Ramos (cell line): ENCODE results near the gene ASB6.
"Not testable (repeated sequence)": the region's sequence is repeated elsewhere in the genome, so short reads cannot be mapped to it uniquely, and the experiment has no call there.

Source experiments
- in situ Hi-C: fragments of 300-500 bp; cut with MboI; formaldehyde crosslinking; loops from one replicate; pipeline ENCODE4 v1.14.3; 2022; ENCODE audit warnings: low sequenced_read_pairs; ENCODE audit not compliant: unreplicated experiment

The ASB6 gene

DNA sequence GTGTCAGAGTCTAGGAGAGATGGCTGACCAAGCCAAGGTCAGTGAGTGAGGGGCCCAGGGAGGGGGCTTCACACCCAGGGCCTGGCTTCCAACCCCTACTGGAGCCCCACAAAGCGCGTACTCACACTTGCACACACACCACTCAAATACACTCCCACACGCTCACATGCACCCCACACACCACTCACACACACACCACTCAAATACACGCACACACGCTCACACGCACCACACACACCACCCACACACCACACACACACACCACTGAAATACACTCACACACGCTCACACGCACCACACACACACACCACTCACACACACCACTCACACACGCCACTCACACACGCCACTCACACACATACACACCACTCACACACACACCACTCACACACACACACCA is 5.7 kb upstream of the ASB6 start:
- in situ Hi-C loops, result no loop called here

DNA sequence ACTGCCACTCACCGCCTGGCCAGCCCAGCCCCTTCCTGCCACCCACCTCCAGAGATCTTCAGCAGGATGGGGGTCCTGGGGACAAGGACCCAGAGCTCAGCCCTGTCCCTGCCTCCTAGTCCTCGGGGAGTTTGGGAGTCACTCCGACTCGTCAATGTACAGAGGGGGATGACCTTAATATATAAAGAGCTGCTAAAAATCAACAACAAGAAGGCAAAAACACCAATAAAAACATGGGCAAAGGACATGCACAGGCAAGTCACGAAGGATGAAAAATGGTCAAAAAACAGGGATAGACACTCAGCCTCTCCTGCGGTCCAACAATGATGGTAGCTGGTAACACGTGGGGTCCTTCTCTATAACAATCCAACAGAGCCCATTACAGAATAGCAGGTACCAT is 4.7 kb upstream of the ASB6 start:
- in situ Hi-C loops, result no loop called here

DNA sequence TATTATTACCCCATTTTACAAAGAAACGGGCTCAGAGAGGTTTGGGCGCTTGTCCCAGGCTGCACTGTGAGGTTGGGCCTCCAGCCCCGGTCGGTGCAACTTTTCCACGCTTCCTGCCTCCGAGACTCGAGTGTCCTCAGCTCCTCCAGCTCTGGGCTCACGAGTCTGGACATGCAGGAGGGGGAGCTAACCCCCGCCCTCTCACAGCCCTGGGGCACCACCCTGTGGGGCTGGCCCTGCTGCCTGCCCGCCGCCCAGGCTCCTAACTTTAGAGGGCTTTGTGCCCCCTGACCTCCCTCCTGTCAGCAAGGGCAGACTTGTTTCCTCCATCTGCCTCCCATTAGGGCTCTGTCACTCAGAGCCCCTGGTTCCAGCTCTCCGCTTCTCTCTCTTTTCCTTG is 4.3 kb upstream of the ASB6 start:
- in situ Hi-C loops, result no loop called here

DNA sequence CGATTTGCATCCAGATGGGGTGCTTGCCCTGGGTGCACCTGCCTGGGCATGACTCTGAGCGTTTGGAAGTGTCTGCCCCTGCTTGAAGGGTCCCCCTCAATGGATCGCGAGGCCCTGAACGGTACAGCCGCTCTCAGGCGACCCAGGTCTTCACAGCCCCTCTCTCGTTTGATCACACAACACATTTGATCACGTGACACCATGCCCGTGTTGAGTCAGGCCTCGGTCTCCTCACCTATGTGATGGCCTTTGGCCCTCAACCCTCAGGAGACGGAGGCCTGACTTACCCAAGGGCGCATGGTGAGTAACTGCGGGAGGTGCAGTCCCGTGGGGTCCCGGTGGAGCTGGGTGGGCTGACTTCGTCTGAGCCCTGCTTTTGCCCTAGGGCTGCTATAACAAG is 3.0 kb upstream of the ASB6 start:
- in situ Hi-C loops, result no loop called here

DNA sequence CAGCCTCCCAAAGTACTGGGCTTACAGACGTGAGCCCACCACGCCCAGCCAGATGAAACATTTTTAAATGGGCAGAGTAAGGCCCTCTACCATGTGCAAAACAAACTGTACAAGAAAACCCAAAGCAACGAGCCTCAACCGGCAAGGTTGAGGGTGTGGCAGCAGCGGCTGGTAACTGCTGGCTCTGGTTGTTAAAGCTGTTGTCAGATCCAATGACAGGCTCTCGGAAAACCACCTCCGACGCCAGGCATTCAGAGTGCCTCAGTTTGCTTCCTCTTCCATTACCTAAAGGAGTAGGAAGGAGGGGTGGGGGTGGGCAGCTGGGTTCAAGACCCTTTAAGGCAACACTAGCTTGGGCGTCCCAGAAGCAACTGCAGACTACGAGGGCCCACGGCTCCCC is 2.4 kb upstream of the ASB6 start:
- in situ Hi-C loops, result no loop called here

DNA sequence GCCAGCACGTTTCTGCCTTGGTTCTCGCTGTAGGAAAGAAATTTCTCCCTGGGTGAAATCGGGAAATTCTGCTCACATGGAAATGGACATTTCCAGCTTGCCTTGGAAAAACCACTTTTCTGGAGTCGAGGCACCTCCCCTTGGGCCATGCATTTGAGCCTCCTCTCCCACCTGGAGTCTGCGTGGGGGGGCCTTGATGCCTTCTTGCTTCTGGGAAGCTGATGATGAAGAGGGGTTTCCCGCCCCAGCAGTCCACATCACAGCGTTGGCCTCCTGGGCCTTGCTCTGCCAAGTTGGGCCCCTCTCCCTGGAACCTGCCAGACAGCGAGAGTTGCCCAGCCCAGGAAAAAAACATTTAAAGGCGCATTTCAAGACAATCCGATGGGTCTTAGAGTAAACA is 1.8 kb upstream of the ASB6 start:
- in situ Hi-C loops, result no loop called here

DNA sequence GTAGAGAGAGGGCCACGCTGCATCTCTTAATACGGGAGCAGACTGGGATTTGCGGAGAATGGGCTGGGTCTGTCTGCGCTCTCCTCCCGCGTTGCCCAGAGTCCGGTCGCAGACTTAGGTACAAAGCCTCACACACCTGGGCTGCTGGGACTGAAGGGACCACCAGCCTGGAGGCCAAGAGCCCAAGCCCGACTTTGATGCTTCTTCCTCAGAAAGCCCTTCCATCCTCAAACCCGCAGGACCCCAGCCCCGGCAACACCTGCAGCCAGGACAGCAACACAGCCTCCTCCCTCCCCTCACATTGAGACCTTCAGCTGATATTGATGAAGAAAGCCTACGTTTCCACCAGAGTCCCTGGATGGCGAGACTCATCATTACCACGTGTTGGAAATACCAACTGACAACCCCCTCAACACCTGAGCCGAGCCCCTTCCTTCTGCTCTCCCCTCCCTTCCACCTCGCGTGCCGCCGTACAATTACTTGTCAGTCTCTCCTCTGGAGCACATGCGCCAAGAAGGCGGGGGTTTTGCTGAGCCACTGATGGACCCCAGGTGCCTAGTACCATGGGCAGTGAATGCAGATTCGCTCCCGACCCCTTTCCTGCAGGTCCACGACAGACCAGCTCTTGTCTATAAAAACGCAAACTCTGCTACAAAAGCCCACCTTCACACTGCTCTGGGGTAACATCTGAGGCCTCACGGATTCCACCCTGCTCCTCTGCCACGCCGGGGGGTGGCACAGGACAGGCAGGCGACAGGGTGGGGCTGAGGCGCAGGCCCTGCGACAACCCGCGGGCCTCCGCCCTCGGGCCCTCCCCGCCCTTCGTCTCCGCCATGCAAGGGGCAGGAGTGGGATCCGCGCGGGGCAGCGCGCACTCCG is 841 bp downstream of the ASB6 start:
- in situ Hi-C loops, result no loop called here

DNA sequence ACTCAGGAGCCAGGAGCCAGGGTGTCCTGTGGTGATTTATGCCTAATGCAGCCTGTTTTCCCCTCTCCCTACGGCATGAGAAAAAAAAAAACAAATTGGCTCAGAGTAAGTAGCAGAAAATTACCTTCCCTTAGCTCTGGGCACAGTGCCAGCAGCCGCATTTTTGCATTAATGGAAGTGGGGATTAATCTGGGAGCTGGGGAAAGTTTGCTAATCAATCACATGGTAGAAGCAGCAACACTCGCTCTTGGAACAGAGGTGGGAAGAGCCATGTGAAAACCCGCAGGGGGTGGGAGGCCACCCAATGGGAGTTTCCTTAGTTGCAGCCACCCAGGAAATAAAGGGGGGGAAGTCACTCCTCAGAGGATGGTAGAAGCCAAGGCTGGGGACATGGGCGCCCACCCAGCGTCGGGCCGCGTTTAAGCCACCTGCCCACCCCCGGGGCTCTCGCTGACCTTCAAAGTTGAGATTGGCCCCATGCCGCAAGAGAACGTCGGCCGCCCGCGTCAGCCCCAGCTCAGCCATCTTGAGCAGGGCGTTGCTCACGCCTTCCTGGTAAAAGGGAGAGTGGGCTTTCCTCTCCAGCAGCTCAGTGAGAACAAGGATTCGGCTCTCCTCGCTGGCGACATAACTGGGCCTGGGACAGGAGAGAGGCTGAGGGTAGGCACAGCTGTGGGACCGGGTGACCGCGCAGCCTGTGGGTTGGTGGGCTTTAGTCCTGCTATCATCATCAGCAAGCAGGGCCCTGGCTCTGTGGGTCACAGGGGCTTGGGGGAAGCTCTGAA is 1.7 kb downstream of the ASB6 start:
- in situ Hi-C loops, result no loop called here

DNA sequence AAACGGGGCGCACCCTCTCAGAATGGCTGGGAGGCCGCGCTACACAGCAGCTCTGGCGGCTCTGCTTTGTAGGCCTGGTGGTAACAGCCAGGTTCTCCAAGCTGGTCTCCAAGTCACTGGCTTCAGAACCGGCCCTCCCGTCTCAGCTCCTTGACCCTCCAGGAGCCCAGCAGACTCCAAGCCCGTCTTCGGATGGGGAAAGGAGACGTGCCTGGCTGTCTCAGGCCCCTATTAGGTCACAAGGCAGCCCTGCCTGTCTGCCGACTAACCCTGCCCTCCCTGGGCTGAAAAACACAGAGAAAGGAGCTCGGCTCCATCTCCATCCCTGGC is 2.2 kb downstream of the ASB6 start:
- in situ Hi-C loops, result no loop called here

DNA sequence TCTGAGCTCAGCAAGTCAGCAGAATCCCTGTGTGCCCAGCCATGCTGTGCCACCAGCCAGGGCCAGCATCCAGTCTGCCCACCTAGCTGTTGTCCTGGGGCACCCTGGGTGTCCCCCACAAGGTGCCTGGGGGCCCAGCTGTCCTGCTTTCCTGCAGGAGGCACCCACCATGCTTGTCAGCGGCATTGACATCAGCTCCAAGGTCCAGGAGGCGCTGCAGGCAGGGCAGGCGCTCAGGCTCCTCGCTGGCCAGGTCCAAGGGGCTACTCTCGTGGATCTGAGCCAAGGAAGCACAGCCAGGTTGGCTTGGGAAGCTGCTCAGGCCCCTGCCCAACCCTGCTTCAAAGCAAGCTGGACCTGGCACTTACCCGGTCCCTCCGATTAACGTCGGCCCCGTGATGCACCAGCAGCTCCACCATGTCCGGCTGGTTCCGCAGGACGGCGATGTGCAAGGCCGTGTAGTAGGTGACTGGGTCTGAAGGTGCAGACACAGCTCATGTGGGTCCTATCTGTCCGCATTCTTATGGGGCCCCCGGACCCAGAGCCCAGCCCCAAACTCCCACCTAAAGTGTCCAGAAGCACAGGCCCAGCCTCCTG is 2.8 kb downstream of the ASB6 start:
- in situ Hi-C loops, result no loop called here

DNA sequence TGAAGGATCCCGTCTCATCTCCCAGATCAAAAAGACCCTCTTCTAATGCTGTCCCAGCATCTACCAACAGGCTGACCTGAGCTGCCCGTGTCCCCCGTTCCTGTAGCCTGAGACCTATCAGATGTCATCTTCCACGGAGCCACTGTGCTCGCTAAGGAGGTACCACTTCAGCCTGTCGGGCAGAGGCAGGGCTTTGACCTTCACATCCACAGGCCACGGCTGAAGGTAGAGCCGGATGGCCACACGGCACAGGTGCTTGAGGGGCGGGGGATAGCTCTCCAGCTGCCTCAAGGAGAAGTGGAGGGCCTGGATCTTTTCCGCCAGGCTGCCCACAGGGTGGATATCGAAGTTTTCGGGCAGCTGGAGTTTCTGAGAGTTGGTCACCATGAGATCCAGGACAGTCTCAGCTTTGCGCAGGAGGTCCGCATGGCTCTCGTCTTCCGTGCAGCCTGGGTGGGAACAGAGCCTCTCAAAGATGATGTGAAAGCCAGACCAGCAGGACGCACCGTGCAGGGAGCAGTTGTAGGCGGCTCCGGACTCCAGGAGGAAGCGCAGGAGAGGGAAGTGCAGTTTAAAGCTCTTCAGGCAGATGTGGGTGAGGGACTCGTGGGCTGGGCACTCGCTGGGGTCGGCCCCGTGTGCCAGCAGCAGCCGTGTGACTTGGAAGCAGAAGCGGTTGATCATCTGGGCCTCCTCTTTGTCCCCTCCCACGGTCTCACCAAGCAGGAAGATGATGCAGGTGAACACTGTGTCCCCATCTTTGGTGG is 4.1 kb downstream of the ASB6 start:
- in situ Hi-C loops, result no loop called here

DNA sequence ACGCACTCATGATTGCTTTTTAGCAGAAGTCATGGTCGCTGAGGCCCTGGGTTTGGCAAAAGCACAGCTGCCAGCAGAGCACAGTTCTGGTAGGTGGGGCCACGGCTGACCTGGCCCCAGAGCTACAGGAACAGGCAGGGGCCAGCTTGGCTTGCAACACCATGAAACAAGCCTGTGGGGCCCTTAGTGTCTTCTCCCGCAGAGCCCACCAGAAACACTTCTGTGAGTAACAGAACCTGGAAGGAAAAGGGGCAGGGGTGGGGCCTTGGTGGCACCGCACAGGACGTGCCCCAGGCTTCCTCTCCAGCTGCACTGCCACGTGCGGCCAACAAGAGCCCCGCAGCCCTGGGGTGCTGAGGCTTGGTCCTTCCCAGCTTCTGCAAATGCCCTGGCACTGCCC is 4.8 kb downstream of the ASB6 start:
- in situ Hi-C loops, result no loop called here

DNA sequence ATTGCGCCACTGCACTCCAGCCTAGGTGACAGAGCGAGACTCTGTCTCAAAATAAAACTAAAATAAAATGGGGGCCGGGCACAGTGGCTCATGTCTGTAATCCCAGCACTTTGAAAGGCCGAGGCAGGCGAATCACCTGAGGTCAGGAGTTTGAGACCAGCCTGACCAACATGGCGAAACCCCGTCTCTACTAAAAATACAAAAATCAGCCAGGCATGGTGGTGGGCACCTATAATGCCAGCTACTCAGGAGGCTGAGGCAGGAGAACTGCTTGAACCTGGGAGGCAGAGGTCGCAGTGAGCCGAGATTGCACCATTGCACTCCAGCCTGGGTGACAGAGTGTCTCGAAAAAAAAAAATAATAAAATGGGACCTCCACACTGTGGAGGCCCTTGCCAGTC is 5.6 kb downstream of the ASB6 start:
- in situ Hi-C loops, result not testable (repeated sequence)

DNA sequence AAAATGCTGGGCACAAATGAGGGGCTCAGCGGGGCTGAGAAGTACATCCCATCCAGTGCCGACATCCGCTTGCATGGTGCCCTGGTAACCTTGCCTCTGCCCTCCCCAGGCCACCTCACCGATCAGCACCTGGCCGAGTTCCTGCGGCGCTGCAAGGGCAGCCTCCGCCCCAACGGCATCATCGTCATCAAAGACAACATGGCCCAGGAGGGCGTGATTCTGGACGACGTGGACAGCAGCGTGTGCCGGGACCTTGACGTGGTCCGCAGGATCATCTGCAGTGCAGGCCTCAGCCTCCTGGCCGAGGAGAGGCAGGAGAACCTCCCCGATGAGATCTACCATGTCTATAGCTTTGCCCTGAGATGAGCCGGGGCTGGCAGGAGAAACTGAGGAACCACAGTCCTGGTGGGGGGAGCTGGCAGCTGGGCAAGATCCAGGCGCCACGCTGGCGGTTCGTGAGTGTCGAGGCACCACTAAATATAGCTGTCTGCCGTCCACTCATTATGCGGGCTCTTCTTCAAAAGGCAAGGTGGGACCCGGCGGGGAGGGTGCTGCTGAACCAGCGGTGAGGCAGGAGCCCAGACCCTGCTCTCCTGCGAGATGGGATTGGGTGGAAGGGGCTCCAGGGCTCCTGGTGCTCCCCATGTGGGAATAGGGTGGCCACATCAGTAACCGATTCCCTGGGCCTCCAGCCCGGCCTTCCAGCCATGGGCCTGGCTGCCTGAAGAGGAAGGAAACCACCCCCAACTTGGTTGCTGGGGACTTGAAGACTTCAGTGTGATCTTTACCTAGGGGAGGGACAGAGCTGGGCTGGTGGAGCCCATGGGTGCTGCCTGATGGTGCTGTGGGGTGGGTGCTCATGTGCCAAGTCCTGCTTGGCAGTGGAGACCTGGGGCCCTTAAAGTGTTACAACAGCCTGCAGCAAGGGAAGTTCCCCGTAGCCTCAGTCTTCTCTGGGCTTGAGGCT is 6.6 kb downstream of the ASB6 start:
- in situ Hi-C loops, result no loop called here

DNA sequence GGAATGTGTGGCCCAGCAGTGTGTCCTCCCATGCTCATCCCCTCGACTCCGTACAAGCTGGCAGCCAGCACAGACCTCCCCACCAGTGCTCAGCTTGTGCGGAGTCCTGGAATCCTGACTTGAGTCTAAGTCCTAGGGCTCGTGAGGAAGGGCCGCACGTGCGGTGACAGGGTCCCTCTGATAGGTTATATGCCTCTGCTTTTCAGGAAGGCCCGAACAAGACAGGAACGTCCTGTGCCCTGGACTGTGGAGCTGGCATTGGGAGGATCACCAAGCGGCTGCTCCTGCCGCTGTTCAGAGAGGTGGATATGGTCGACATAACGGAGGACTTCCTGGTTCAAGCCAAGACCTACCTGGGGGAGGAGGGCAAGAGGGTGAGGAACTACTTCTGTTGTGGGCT is 8.1 kb downstream of the ASB6 start:
- in situ Hi-C loops, result no loop called here

DNA sequence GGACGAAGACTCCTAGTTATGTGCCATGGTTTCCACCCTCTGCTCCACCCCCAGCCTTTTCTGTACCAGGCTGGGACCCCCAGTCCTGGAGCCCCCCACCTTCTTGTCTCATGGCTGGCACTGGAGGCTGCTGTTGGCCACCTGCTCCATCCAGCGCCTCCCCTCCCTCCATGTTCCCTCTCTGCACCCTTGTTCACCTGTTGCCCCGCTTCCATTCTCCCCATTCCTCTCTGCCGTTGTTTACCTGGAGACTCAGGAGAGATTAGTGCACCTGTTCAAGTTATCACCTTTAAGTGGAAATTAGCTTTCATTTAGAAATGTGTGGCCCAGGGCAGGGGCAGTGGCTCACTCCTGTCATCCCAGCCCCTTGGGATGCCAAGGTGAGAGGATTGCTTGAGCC is 8.7 kb downstream of the ASB6 start:
- in situ Hi-C loops, result no loop called here

DNA sequence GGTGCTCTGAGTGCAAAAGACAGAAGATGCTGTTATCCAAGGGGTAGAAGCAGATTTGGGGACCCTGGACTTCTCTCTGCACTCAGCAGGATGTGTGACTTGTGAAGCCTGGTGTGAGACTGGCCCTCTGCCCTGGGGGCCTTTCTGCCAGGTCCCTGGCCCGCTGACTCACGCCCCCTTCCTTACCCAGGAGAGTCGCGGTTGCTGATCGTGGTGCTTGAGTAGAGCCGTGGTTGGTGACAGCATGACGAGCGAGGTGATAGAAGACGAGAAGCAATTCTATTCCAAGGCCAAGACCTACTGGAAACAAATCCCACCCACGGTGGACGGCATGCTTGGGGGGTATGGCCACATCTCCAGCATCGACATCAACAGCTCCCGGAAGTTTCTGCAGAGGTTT is 9.5 kb downstream of the ASB6 start:
- in situ Hi-C loops, result no loop called here

DNA sequence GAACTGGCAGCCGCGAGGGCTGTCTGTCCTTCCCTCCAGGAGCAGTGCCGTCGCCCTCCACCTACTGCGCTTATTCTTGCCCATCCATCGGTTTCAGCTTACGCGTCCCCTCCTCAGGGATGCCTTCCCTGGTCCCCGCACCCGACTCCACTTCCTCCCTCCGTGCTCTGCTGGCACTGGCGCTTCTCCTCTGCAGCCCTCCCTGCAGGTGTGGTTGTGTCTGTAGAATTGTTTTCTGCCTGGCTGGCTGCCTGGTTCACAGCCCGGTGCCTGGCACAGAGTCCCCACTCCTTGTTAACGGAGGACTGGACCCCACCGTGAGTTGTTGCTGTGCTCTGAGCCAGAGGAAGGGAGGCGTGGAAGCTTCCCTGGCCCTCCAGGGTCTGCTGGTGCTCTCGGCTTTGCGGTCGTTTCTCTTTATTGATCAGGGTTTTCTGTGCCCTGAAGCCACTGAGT is 10.2 kb downstream of the ASB6 start:
- in situ Hi-C loops, result no loop called here

DNA sequence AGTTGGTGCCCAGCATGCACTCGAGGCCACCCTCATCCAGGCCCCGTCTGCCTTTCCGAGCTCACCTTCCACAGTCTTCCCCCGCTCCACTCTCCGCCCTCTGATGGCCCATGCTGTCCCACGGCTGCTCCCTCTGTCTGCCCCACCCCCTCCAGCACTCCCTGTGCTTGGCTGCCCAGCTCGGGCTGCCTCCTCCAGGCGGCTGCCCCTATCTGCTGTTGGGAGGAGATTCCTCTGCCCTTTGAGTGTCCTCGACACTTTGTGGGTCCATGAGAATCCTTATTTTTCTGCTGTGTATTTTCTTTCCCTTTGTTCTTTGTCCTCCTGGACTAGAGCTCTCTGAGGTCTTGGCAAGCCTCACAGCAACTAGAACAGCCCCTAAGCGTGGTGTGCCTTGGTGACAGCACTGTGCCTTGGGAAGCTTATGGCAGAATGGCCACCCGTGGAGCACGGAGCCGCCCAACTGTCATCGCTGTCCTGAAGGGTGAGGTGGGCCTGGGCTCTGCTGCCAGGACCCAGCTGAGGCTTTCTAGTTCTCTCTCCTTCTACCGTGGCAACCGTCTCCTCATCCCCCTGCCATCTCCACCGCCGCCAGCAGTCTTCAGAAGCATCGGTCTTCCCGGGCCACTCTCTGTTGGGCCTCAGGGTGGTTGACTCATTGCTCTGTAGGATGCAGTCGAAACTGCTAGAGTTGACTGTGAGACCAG is 10.8 kb downstream of the ASB6 start:
- in situ Hi-C loops, result no loop called here
